Osteoblast (primary cell): Measurements from ENCODE around the gene CCND1. TPM values are rescaled to one million over a fixed set of nuclear protein-coding genes. Genes with fewer than 3 reads are reported as not detected.

Experiments used
- DNase-seq: peaks from one replicate; pipeline ENCODE4 v3.0.0; 2011; ENCODE audit warnings: low spot score, mixed read lengths; ENCODE audit not compliant: insufficient read length; ENCODE audit errors: missing footprints
- H2AFZ ChIP-seq: 2 replicates; pipeline ENCODE4 v1.6.0; 2011; ENCODE audit warnings: mild to moderate bottlenecking, low read length
- H3K27ac ChIP-seq: 2 replicates; pipeline ENCODE4 v1.5.1; 2011; ENCODE audit warnings: mild to moderate bottlenecking, low read depth, low read length, moderate library complexity
- H3K27me3 ChIP-seq: 2 replicates; pipeline ENCODE4 v1.6.0; 2012; ENCODE audit warnings: mild to moderate bottlenecking, control low read depth, inconsistent platforms, low read length, moderate library complexity; ENCODE audit not compliant: insufficient read depth
- H3K36me3 ChIP-seq: 2 replicates; pipeline ENCODE4 v1.5.1; 2011; ENCODE audit warnings: mild to moderate bottlenecking, low read length, control low read depth, moderate library complexity; ENCODE audit not compliant: insufficient read depth
- H3K4me1 ChIP-seq: 2 replicates; pipeline ENCODE4 v1.5.1; 2011; ENCODE audit warnings: mild to moderate bottlenecking, low read length, control low read depth, moderate library complexity; ENCODE audit not compliant: insufficient read depth
- H3K4me2 ChIP-seq: 2 replicates; pipeline ENCODE4 v1.6.0; 2011; ENCODE audit warnings: mild to moderate bottlenecking, low read length; ENCODE audit not compliant: insufficient read depth
- H3K4me3 ChIP-seq: fragments of 200-600 bp; sonication (generic); 3 replicates; pipeline ENCODE4 v1.5.1; 2012; ENCODE audit warnings: mild to moderate bottlenecking, low read length, inconsistent platforms; ENCODE audit not compliant: insufficient read depth
- H3K79me2 ChIP-seq: 2 replicates; pipeline ENCODE4 v1.6.0; 2012; ENCODE audit warnings: mild to moderate bottlenecking, low read length, control low read depth, inconsistent platforms; ENCODE audit not compliant: insufficient read depth
- H3K9me3 ChIP-seq: 2 replicates; pipeline ENCODE4 v1.5.1; 2011; ENCODE audit warnings: low read depth, low read length, control low read depth
- H4K20me1 ChIP-seq: 2 replicates; pipeline ENCODE4 v1.6.0; 2012; ENCODE audit warnings: mild to moderate bottlenecking, low read length, control low read depth; ENCODE audit not compliant: insufficient read depth
- CTCF ChIP-seq: IDR thresholded peaks from 2 replicates; pipeline ENCODE4 v1.5.1; 2011; ENCODE audit warnings: mild to moderate bottlenecking, low read depth, low read length, moderate library complexity; ENCODE audit errors: extremely low read depth
- total RNA-seq: library from RNA; depleted of rRNA; stranded (reverse); fragments of >200 nt; gene quantifications from 2 replicates; pipeline ENCODE4 v1.2.3, GENCODE V29; 2012

The CCND1 gene
- total RNA-seq, 1 donor: 187 TPM

- DNase-seq: peak; percentile 73
- no peak overlapping the region for H3K4me3 ChIP-seq
- H3K9me3 ChIP-seq: no peaks in the 10 kb centered on the region
- H3K27me3 ChIP-seq: no peaks in the 10 kb centered on the region
- no peak overlapping the region for H3K27ac ChIP-seq
- H3K79me2 ChIP-seq: peaks cover 14% of the 10 kb centered on the region
- H3K36me3 ChIP-seq: peaks cover 22% of the 10 kb centered on the region
- H3K4me2 ChIP-seq: no peak overlapping the region
- H3K4me1 ChIP-seq: peaks cover 10% of the 10 kb centered on the region
- no peak for TF ChIP-seq CTCF
- H2AFZ ChIP-seq: no peak overlapping the region
- peaks cover 12% of the 10 kb centered on the region for H4K20me1 ChIP-seq
Observed at GRCh38 chr11:69664103-69664775, 23.3 kb downstream of the CCND1 start.

- peaks cover 28% of the 10 kb centered on the region for H3K36me3 ChIP-seq
Observed at GRCh38 chr11:69664901-69665300, 23.9 kb downstream of the CCND1 start.

DNA sequence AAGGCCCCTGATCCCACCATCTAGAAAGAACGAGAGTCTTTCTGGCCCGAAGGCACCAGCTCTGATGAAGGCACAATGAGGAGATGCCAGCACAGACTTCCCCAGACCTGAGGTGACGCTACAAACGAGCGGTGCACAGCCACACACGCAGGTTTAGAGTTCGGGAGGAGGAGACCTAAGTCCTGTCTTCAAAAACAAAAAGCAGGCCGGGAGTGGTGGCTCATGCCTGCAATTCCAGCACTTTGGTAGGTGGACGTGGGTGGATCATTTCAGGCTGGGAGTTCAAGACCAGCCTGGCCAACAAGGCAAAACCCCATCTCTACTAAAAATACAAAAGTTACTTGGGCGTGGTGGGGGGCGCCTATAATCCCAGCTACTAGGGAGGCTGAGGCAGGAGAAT, 24.7 kb downstream of the CCND1 start:
- Histone ChIP-seq H3K4me2 (no peak overlapping the region), H3K27ac (no peak overlapping the region), H3K27me3 (no peaks in the 10 kb centered on the region), H3K4me3 (no peak overlapping the region), H2AFZ (no peak overlapping the region), H3K79me2 (peaks cover 23% of the 10 kb centered on the region), H3K36me3 (peaks cover 30% of the 10 kb centered on the region), H3K9me3 (no peaks in the 10 kb centered on the region), H3K4me1 (peaks cover 14% of the 10 kb centered on the region), H4K20me1 (peaks cover 15% of the 10 kb centered on the region)
- TF ChIP-seq CTCF: no peak
- DNase-seq: no peak

More at GRCh38 chr11:69664901-69665300, 23.9 kb downstream of the CCND1 start:
- peaks cover 11% of the 10 kb centered on the region for H3K4me1 ChIP-seq
- H3K4me2 ChIP-seq: no peak overlapping the region
- no peak overlapping the region for H3K4me3 ChIP-seq
- H2AFZ ChIP-seq: no peak overlapping the region
- no peak for DNase-seq
- H3K9me3 ChIP-seq: no peaks in the 10 kb centered on the region
- H4K20me1 ChIP-seq: peaks cover 13% of the 10 kb centered on the region
- TF ChIP-seq CTCF: no peak
- no peaks in the 10 kb centered on the region for H3K27me3 ChIP-seq
- H3K79me2 ChIP-seq: peaks cover 21% of the 10 kb centered on the region
- no peak overlapping the region for H3K27ac ChIP-seq

GRCh38 chr11:69666261-69666660, 25.3 kb downstream of the CCND1 start:
- H3K79me2 ChIP-seq: peaks cover 23% of the 10 kb centered on the region
- TF ChIP-seq CTCF: no peak
- peaks cover 15% of the 10 kb centered on the region for H4K20me1 ChIP-seq
- H3K9me3 ChIP-seq: no peaks in the 10 kb centered on the region
- H3K36me3 ChIP-seq: peaks cover 34% of the 10 kb centered on the region
- peaks cover 14% of the 10 kb centered on the region for H3K4me1 ChIP-seq
- no peak overlapping the region for H3K27ac ChIP-seq
- no peak overlapping the region for H3K4me2 ChIP-seq
- no peak overlapping the region for H2AFZ ChIP-seq
- no peak overlapping the region for H3K4me3 ChIP-seq
- no peaks in the 10 kb centered on the region for H3K27me3 ChIP-seq
- peak; percentile 49 for DNase-seq
